CD4-positive, alpha-beta T cell treated with Interleukin-12 subunit alpha and Interleukin-12 subunit beta, for 1 hour (primary cell): ENCODE data around the gene DCAF7.

ENCODE experiments used
- DNase-seq: peaks from one replicate; pipeline ENCODE4 v3.0.0-alpha.2; 2020

Gene DCAF7

GRCh38 chr17:63595132-63595531, 44.9 kb downstream of the DCAF7 start:
- DNase-seq = no peak

GRCh38 chr17:63596856-63597586, 46.7 kb downstream of the DCAF7 start:
- peak; percentile 33 for DNase-seq

- peak; percentile 40 for DNase-seq
Observed at GRCh38 chr17:63598281-63598680, 48.0 kb downstream of the DCAF7 start.

- DNase-seq = peak; percentile 79
Observed at GRCh38 chr17:63600569-63601438, 50.5 kb downstream of the DCAF7 start, which contains the start of gene TACO1. TSS of gene TACO1 (plus strand) at chr17:63600895. CDS start at chr17:63601084, 189 bp downstream.

- DNase-seq = no peak
Observed at GRCh38 chr17:63601439-63602371, 51.4 kb downstream of the DCAF7 start.

GRCh38 chr17:63609816-63610573, 59.7 kb downstream of the DCAF7 start:
- DNase-seq = peak; percentile 47

DNA sequence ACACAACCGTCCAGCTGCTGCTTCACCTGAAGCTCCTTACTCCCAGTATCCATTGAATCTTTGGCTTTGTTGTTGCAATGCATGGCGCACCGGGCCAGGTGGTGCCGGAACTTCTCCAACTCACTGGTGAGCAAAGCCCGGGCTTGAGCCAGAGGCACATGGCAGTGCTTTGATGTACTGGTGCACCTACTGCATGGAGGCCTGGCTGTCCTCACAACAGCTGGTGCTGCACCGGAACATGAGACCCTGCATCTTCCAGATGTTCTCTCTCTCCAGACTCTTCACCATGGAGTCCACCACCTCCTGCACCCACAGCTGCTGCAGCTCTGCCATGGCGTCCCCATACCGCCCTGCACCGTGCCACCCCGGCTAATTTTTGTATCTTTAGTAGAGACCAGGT, 60.6 kb downstream of the DCAF7 start:
- no peak for DNase-seq

DNA sequence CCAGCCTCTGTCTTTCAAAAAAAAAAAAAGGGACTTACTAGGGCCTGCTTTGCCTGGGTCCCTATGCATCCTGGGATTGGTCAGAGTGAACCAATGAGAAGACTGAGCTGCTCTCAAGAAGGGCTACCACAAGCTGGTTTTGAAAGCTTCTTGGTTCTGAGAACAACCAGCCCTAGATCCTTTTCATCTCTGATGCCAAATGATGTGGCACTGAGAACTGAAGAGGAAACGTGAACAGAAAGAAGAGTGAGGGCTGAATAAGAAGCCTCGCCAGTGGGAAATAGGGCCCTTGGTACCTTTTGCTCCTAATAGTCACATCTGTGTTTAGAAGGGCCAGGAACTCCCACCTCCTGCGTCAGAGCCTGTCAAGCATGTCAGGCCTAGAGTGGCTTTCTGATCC, 61.1 kb downstream of the DCAF7 start:
- DNase-seq = peak; percentile 34

DNA sequence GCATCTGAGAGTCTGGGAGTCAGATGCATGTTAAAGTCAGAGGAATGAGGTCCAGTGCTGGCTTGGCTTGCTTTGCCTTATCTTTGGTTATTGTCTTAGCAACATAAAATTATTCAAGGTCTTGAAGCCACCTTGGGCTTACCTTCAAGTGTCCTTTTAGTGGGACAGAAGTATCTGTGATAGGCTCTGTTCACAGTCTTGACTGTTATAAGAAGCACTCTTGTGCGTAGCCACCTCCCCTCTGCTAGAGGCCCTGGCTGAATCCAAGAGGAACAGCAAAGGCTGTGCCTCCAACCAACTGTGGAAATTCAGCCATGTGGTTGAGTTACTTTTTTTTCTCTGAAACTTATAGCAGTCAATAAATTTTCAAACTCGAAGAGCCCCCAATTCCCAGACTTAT, 63.4 kb downstream of the DCAF7 start:
- DNase-seq = no peak

- no peak for DNase-seq
Observed at GRCh38 chr17:63621229-63621683, 71.0 kb downstream of the DCAF7 start.

- DNase-seq = peak; percentile 99
Observed at GRCh38 chr17:63621684-63622573, 71.7 kb downstream of the DCAF7 start, which contains the start of gene MAP3K3. TSS of gene MAP3K3 (plus strand) at chr17:63622417. CDS start at chr17:63622760, 343 bp downstream.

- DNase-seq = peak; percentile 56
Observed at GRCh38 chr17:63622574-63623390, 72.5 kb downstream of the DCAF7 start.

GRCh38 chr17:63623786-63624530, 73.7 kb downstream of the DCAF7 start:
- DNase-seq = no peak

- no peak for DNase-seq
Observed at GRCh38 chr17:63624531-63624880, 74.2 kb downstream of the DCAF7 start.

DNA sequence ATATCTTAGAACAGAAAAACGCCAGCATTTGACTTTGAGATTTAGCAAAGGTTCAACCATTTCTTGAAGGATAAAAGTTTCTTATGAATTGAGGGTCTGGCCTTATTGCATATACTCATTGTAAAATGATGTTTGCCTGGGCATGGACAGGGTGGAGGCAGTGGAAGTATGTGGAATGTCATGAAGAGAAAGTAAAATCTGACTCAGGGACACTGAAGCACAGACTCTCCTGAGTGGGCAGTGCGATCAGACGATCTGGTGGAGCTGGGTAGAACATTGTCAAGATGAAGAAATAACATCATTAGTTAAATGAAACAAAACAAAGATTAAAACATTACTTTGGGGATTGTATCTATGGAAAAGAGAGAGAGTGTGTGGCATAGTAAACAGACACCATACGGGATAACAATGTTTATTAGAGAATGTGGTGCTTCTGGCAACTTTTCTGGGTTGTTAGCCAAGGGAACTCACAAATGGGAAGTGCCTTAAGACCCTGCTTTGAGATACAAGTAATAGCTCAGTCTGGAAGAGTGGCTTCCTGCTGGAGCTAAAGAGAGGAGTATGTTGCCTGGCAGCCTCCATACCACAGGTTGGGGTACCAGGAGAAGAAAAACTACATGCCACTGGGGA, 76.4 kb downstream of the DCAF7 start:
- no peak for DNase-seq

DNA sequence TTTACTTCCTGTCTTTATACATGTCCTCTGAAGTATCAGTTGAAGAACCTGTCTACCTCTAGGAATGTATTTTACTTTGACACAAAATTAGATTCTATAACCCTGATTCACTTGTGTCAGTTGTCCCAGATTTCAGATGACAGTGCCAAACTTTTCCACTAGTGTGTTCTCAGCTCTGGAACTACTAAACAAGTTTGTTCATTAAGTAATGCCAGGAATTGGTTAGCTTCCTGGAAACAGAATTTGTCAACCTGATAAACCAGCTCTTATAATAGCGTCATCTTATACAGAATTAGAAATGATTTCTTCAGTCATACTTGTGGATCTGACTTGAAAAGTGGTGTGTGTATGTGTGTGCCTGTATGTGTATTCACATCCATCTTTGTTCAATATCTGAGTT, 79.3 kb downstream of the DCAF7 start:
- no peak for DNase-seq

GRCh38 chr17:63631062-63631461, 80.8 kb downstream of the DCAF7 start:
- no peak for DNase-seq

- DNase-seq = no peak
Observed at GRCh38 chr17:63631626-63632025, 81.3 kb downstream of the DCAF7 start.

GRCh38 chr17:63633742-63634141, 83.5 kb downstream of the DCAF7 start:
- no peak for DNase-seq
